ENCODE measurements around the gene HEATR1. TPM values are rescaled to one million over a fixed set of nuclear protein-coding genes. Genes with fewer than 3 reads are reported as not detected.

Gene HEATR1
- total RNA-seq, 2 donors from 2014 or later, result 51.8 to 65.4 TPM

GRCh38 chr1:236619398-236619797, 15.1 kb upstream of the HEATR1 start:
- Mint-ChIP-seq H3K27me3 (ENCODE audit: insufficient read depth) (no peaks in the 10 kb centered on the region), H3K9me3 (peaks cover 18% of the 10 kb centered on the region), H3K36me3 (ENCODE audit: low read depth) (no peaks in the 10 kb centered on the region), H3K4me1 (no peaks in the 10 kb centered on the region), H3K27ac (no peak overlapping the region), H3K4me3 (no peak overlapping the region)
- TF ChIP-seq CTCF (conservative IDR thresholded peaks at IDR 0.05), result no peak
- Histone ChIP-seq H3K4me3 (ENCODE audit: low read length) (no peak overlapping the region), H3K9ac (ENCODE audit: extremely low read depth, low read length, poor library complexity, severe bottlenecking) (no peak overlapping the region), H3K27ac (ENCODE audit: low read depth, low read length) (no peak overlapping the region), H3K36me3 (ENCODE audit: control insufficient read depth, insufficient read depth, low read length) (no peaks in the 10 kb centered on the region), H3K27me3 (ENCODE audit: control insufficient read depth, insufficient read depth, low read length, poor library complexity, severe bottlenecking) (no peaks in the 10 kb centered on the region), H3K9me3 (ENCODE audit: control insufficient read depth, low read length) (peaks cover 10% of the 10 kb centered on the region), H3K4me1 (ENCODE audit: control insufficient read depth, insufficient read depth, low read length) (no peaks in the 10 kb centered on the region)
- no peak for DNase-seq
- WGBS, 2 experiments (ENCODE audit: insufficient coverage in 1 of 2, insufficient read length in 1 of 2), result 66 to 86% methylated on average over 3 to 6 of the region's 6 CpGs

GRCh38 chr1:236618507-236618906, 14.2 kb upstream of the HEATR1 start:
- Histone ChIP-seq H3K36me3 (ENCODE audit: control insufficient read depth, insufficient read depth, low read length) (no peaks in the 10 kb centered on the region), H3K9me3 (ENCODE audit: control insufficient read depth, low read length) (peaks cover 10% of the 10 kb centered on the region), H3K27me3 (ENCODE audit: control insufficient read depth, insufficient read depth, low read length, poor library complexity, severe bottlenecking) (no peaks in the 10 kb centered on the region), H3K4me1 (ENCODE audit: control insufficient read depth, insufficient read depth, low read length) (no peaks in the 10 kb centered on the region), H3K9ac (ENCODE audit: extremely low read depth, low read length, poor library complexity, severe bottlenecking) (no peak overlapping the region), H3K4me3 (ENCODE audit: low read length) (no peak overlapping the region), H3K27ac (ENCODE audit: low read depth, low read length) (no peak overlapping the region)
- Mint-ChIP-seq H3K4me3 (no peak overlapping the region), H3K9me3 (peaks cover 15% of the 10 kb centered on the region), H3K36me3 (ENCODE audit: low read depth) (no peaks in the 10 kb centered on the region), H3K27ac (no peak overlapping the region), H3K27me3 (ENCODE audit: insufficient read depth) (no peaks in the 10 kb centered on the region), H3K4me1 (no peaks in the 10 kb centered on the region)
- no peak for DNase-seq
- no peak for TF ChIP-seq CTCF (conservative IDR thresholded peaks at IDR 0.05)
- WGBS, 2 experiments (ENCODE audit: insufficient coverage in 1 of 2, insufficient read length in 1 of 2), result 88 to 92% methylated on average over 5 of the region's 5 CpGs

GRCh38 chr1:236615399-236616148, 11.3 kb upstream of the HEATR1 start:
- Histone ChIP-seq H3K9ac (ENCODE audit: extremely low read depth, low read length, poor library complexity, severe bottlenecking) (no peak overlapping the region), H3K27me3 (ENCODE audit: control insufficient read depth, insufficient read depth, low read length, poor library complexity, severe bottlenecking) (no peaks in the 10 kb centered on the region), H3K9me3 (ENCODE audit: control insufficient read depth, low read length) (no peaks in the 10 kb centered on the region), H3K36me3 (ENCODE audit: control insufficient read depth, insufficient read depth, low read length) (no peaks in the 10 kb centered on the region), H3K4me1 (ENCODE audit: control insufficient read depth, insufficient read depth, low read length) (no peaks in the 10 kb centered on the region), H3K4me3 (ENCODE audit: low read length) (no peak overlapping the region), H3K27ac (ENCODE audit: low read depth, low read length) (no peak overlapping the region)
- Mint-ChIP-seq H3K4me3 (no peak overlapping the region), H3K9me3 (no peaks in the 10 kb centered on the region), H3K27ac (no peak overlapping the region), H3K4me1 (no peaks in the 10 kb centered on the region), H3K27me3 (ENCODE audit: insufficient read depth) (no peaks in the 10 kb centered on the region), H3K36me3 (ENCODE audit: low read depth) (no peaks in the 10 kb centered on the region)
- TF ChIP-seq CTCF (conservative IDR thresholded peaks at IDR 0.05), result no peak
- no peak for DNase-seq
- 91 to 93% methylated on average over 10 to 12 of the region's 12 CpGs for WGBS, 2 experiments (ENCODE audit: insufficient coverage in 1 of 2, insufficient read length in 1 of 2)
